Endothelial cell of hepatic sinusoid (primary cell): ENCODE measurements around the gene DEFB112.

Experiments
- in situ Hi-C: cut with HindIII; loops from 2 replicates; pipeline ENCODE4 v1.10.0; 2017; ENCODE audit warnings: low sequenced_read_pairs

DEFB112 gene, protein sequence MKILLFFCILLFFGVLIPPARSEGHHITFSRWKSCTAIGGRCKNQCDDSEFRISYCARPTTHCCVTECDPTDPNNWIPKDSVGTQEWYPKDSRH

DNA sequence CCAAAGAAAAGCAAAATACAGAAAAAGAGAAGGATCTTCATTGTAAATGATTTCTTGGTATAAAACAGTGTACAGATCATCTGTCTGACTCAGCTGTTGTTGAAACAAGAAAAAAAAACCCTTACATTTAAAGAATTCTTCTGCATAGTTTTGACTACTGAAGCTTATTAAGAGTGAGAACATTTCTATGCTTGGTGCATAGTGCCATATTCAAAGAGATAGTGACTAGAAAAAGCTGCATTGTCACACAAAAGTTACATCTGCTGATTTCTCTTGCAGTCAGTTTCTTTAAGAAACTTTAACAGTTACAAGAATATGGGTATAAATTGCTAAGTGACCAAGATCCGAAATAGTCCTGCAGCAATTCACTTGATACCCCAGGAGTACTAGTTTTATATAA lies at the start of gene DEFB112:
DEFB112 (minus strand) TSS at position 101 of the 400 bp plus-strand sequence; CDS start at position 41, 60 bp downstream.
- in situ Hi-C loops, result no loop called here

DNA sequence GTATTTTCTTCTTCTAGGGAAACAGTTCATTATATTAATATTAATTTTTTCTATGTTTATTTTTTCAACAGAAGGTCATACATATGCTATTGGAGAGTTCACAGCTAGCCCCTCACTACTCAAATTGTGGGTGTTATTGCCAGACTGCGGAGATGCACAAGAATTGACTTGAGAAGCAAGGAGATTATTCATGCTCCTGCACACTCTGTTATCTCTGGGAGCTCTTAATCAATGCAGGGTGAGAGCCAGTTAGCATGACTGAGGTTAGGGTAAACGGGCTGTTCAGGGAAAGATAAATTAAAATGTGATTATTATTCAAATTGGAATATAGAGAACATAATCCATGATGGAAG lies 48.9 kb upstream of the DEFB112 start:
- in situ Hi-C loops, result no loop called here

GRCh38 chr6:50097966-50098640 lies 48.4 kb upstream of the DEFB112 start:
- in situ Hi-C loops, result no loop called here

- in situ Hi-C loops, result no loop called here
These were observed 46.6 kb upstream of the DEFB112 start for GRCh38 chr6:50096296-50096695.

GRCh38 chr6:50093938-50094272 lies 44.2 kb upstream of the DEFB112 start:
- in situ Hi-C loops, result no loop called here

DNA sequence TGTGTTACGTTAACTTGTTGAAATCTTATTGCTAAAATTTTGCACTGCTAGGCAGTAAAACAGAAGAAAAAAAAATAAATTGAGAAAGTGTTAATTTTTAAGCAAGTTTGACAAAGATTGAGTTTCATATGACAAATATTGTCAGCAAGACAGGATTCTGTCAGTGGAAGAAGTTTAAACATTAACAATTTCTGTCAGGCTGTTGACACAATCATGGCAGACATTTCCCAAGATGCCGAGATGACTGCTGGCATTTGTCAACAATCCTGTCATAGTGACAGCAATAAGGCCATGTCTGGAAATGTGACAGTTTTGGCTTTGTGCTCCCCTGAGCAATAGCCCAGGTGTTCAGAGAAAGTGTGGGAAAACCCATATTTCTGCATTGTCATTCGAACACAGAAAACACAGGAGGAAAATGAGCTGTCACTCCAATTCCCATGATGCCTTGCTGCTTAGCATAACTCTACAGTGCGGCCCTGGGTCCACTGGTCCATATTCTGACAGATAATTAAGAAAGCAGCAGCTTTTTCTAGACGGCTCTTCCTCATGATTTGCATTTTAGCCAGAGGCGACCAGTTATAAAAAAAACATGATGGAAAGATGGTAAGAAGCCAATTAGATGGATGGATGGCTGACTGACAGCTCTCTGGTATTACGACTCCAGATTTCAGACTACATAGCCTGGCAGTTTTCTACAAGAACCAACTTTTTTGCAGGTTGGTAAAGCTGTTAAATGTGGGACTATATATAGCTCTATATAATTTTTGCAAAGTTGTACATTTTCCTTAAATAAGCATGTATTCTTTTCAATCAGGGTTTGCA lies 43.6 kb upstream of the DEFB112 start:
- in situ Hi-C loops, result no loop called here

GRCh38 chr6:50091641-50092040 lies 41.9 kb upstream of the DEFB112 start:
- in situ Hi-C loops, result no loop called here

- in situ Hi-C loops, result no loop called here
These were observed 40.2 kb upstream of the DEFB112 start for GRCh38 chr6:50089911-50090310.

- in situ Hi-C loops, result no loop called here
These were observed 37.7 kb upstream of the DEFB112 start for GRCh38 chr6:50087231-50087954.

DNA sequence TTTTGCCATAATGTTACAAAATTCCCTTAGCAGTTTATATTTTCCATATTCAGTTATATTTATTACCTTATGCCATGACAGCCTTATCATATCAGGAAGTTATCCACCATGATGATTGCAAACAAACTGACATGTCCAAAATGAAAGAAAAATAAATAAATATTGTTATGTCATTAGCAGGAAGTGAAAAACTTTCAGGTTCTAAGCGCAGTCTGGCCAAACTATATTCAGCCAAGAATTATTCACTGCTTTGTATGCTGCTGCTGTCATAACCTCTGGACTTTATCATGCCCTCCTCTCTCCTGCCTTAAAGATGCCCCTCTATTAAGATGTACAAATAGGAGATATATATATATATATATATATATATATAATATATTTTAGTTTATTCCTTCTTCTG lies 27.7 kb upstream of the DEFB112 start:
- in situ Hi-C loops, result no loop called here

DNA sequence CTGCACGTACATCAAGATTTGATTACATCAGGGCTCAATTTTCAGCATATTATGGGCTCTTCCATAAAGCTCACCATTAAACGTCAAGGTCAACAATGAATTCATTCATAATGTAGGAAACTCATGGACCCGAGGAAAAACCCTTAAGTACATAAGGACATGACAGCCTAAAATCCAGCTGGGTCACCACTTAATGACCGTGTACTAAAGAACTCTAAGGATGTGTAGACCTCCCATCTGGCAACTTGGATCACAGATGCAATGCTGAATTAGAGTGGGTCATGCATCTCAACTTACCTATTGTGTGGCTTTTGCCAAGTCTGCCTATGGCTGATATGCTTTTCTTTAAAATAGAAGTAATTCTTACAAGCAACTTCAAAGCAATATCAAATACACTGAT lies 26.7 kb upstream of the DEFB112 start:
- in situ Hi-C loops, result no loop called here

- in situ Hi-C loops, result no loop called here
These were observed 22.2 kb upstream of the DEFB112 start for GRCh38 chr6:50071921-50072320.

DNA sequence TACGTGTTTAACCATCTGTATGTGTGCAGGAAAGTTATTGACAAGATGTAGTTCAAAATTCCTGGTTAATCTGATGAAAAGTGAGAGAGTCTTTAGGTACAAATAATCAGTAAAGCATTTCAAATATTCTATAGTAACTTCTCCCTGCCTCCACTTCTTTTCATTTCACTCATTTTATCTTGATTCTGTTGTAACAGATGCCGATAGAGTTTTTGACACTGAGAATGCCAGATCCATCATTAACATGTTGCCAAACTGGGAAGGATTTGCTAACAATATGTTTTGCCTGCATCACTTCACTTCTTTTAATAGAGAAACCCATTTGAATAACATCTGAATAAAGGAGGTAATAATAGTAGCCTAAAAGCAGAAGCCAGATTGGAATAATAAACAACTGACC lies 20.4 kb upstream of the DEFB112 start:
- in situ Hi-C loops, result no loop called here

GRCh38 chr6:50062051-50062450 lies 12.3 kb upstream of the DEFB112 start:
- in situ Hi-C loops, result no loop called here

DNA sequence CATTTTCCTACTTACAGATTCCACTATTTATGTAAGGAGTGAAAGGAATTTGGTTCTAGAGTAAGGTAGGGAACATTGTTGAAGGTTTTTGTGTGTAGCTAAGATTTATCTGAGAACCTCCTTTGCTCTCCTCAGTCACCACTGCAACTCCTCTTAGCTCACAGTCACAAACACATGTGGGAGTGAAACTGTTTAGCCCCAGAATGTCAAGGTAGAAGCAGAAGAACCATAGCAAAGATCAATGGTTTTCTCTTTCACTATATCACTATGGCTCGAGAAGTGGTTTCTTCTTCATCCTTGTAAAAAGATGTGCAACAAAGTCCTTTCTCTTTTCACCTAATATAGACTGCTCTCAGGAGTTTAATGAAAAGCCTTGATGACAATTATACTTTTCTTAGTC lies 6.5 kb upstream of the DEFB112 start:
- in situ Hi-C loops, result no loop called here

DNA sequence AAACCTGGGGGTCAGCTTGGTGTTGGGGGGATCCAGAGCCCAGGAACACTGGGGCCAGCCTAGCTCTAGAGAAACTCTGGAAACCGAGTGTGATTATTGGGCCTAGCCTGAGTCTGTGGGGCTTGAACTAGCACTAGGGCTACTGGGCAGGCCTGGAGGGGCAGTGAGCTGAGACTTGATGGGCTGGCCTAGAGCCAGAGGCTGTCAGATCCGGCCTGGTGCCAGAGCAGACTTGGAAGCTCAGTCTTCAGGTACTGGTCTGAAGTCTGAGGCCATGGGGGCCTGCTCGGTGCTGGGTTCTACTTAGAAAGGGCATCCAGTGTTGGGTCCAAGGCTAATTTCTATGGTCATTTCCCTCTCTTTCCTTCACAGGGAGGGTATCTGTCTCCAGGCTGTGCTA lies 2.7 kb downstream of the DEFB112 start:
- in situ Hi-C loops, result no loop called here

- in situ Hi-C loops, result no loop called here
These were observed 18.8 kb downstream of the DEFB112 start for GRCh38 chr6:50030777-50031562.

DNA sequence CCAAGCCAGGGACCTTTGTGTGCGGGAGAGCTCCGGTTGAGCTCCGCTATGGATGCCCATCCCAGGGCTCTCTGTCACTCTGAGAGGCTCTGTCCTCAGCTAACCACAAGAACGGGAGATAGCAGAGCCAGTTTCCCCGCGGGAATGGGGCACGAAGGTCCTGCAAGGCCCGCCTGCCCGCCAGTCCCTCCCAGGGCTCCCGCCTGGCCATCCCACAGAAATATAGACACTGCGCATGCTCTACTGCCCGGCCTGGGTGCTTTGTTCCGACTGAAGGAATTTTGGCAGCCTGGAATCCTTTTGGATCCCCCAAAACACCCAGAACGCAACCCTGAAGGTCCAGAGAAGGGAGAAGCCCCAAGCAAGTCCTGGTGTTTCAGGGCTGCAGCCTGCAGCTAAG lies 19.4 kb downstream of the DEFB112 start:
- in situ Hi-C loops, result no loop called here

DNA sequence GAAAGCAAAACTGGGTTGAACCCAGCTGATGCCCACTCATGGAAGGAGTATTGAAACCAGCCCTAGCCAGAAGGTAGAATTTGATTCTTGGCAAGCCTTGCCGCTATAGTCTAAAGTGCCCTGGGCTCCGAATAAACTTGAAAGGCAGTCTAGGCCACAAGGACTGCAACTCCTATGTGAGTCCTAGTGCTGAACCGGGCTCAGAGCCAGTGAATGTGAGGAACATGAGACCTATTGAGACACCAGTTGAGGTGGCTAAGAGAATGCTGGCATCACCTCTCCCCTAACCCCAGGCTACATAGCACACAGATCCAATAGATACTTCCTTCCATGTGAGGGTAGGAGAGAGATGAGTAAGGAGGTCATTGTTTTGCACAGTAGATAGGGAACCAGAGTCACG lies 24.5 kb downstream of the DEFB112 start:
- in situ Hi-C loops, result no loop called here

DNA sequence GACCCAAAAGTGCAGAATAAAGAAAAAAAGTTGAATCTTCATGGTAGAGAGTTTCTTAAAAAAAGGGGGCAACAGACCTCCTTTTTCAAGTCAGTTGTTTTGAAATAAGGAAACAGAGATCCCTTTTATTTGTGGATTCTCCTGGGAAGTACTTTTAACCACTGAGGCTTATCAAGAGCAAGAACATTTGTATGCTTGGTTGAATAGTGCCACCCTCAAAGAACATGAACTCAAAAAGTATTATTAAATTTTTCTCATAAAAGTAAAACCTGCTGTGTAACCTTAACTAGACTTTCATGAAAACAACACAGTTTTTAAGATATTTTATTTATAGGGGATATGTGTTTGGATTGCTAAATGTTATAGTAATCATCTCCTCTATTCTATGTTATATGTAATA lies 27.8 kb downstream of the DEFB112 start, which contains the start of gene DEFB110:
DEFB110 (minus strand) TSS at position 101 of the 400 bp plus-strand sequence; CDS start at position 42, 59 bp downstream.
- in situ Hi-C loops, result no loop called here

DNA sequence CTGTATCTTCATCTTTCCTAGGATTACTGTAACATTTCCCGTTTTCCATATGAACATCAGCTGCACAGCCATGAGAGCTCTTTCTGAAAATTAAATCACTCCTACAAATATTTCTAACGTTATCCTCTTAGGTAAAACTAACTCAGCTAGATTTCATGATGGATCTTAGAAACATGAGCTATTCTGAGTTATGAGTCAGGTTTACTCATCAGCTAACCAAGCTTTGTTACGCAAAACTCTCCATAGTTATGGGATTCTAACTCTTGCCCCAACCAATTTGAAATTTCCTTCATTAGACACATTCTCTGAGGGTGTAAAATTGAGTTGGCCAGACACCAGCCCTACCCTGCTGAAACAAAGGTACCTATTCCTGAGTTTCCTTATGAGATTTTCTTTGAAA lies 41.9 kb downstream of the DEFB112 start:
- in situ Hi-C loops, result no loop called here
